ENCODE results near the gene ACADVL. TPM values are rescaled to one million over a fixed set of nuclear protein-coding genes. Genes with fewer than 3 reads are reported as not detected.
A peak's percentile ranks its signal among the peaks of the same experiment; 100 is the strongest.

The ACADVL gene
- total RNA-seq, 1 donor from 2014 or later, result 354 TPM

DNA sequence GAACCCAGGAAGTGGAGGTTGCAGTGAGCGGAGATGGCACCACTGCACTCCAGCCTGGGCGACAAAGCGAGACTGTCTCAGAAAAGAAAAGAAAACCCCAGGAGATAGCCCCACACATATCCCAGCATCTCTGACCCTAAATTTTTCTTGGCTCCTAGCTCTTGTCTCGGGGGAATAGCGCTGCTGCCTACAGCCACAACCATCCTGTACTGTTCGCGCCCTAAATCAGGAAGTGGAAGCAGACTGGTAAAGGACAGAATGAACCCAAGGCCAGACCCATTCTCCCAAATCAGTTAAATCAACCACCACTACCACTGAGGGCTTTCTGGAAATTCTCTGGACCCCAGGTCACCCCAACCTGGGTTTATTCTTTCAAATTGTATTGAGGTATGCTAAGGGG lies 30.1 kb downstream of the ACADVL start:
- Histone ChIP-seq H3K79me2 (ENCODE audit: insufficient read depth, low read length) (peaks cover 74% of the 10 kb centered on the region), H2AFZ (ENCODE audit: low read depth, low read length) (no peak overlapping the region), H3K27me3 (ENCODE audit: insufficient read depth, low read length) (no peaks in the 10 kb centered on the region), H3K9ac (ENCODE audit: low read length) (peak overlapping the region; percentile 97), H4K20me1 (ENCODE audit: insufficient read depth, low read length) (peaks cover 32% of the 10 kb centered on the region), H3K9me3 (ENCODE audit: insufficient read depth, low read depth, low read length) (no peaks in the 10 kb centered on the region), H3K4me3 (ENCODE audit: insufficient read depth, low read depth, low read length) (peak overlapping the region; percentile 84), H3K4me2 (ENCODE audit: low read length) (peak overlapping the region; percentile 95), H3K36me3 (ENCODE audit: insufficient read depth, low read length) (peaks cover 17% of the 10 kb centered on the region), H3K27ac (ENCODE audit: low read depth, low read length) (no peak overlapping the region), H3K4me1 (ENCODE audit: insufficient read depth, low read length) (peaks cover 15% of the 10 kb centered on the region)
- DNase-seq (ENCODE audit: low read depth), result no peak
- no peaks in the 10 kb centered on the region for H3K9me3 Mint-ChIP-seq (ENCODE audit: unreplicated experiment)
- peaks cover 7% of the 10 kb centered on the region for H3K36me3 Mint-ChIP-seq (ENCODE audit: low read depth, unreplicated experiment)
- TF ChIP-seq, protein P1, sequence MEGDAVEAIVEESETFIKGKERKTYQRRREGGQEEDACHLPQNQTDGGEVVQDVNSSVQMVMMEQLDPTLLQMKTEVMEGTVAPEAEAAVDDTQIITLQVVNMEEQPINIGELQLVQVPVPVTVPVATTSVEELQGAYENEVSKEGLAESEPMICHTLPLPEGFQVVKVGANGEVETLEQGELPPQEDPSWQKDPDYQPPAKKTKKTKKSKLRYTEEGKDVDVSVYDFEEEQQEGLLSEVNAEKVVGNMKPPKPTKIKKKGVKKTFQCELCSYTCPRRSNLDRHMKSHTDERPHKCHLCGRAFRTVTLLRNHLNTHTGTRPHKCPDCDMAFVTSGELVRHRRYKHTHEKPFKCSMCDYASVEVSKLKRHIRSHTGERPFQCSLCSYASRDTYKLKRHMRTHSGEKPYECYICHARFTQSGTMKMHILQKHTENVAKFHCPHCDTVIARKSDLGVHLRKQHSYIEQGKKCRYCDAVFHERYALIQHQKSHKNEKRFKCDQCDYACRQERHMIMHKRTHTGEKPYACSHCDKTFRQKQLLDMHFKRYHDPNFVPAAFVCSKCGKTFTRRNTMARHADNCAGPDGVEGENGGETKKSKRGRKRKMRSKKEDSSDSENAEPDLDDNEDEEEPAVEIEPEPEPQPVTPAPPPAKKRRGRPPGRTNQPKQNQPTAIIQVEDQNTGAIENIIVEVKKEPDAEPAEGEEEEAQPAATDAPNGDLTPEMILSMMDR (IDR thresholded peaks at IDR 0.05; ENCODE audit: insufficient read depth, low read depth, low read length), result no peak
- TF ChIP-seq EZH2 (IDR thresholded peaks at IDR 0.05; ENCODE audit: insufficient read depth, low read length), result no peak
- H3K4me3 Mint-ChIP-seq (ENCODE audit: unreplicated experiment), result peak overlapping the region; percentile 98
- H3K4me1 Mint-ChIP-seq (ENCODE audit: low read depth, unreplicated experiment), result peaks cover 25% of the 10 kb centered on the region
- no peak for FAIRE-seq
- no peak overlapping the region for H3K27ac Mint-ChIP-seq (ENCODE audit: unreplicated experiment)
- no peaks in the 10 kb centered on the region for H3K27me3 Mint-ChIP-seq (ENCODE audit: low read depth, unreplicated experiment)

DNA sequence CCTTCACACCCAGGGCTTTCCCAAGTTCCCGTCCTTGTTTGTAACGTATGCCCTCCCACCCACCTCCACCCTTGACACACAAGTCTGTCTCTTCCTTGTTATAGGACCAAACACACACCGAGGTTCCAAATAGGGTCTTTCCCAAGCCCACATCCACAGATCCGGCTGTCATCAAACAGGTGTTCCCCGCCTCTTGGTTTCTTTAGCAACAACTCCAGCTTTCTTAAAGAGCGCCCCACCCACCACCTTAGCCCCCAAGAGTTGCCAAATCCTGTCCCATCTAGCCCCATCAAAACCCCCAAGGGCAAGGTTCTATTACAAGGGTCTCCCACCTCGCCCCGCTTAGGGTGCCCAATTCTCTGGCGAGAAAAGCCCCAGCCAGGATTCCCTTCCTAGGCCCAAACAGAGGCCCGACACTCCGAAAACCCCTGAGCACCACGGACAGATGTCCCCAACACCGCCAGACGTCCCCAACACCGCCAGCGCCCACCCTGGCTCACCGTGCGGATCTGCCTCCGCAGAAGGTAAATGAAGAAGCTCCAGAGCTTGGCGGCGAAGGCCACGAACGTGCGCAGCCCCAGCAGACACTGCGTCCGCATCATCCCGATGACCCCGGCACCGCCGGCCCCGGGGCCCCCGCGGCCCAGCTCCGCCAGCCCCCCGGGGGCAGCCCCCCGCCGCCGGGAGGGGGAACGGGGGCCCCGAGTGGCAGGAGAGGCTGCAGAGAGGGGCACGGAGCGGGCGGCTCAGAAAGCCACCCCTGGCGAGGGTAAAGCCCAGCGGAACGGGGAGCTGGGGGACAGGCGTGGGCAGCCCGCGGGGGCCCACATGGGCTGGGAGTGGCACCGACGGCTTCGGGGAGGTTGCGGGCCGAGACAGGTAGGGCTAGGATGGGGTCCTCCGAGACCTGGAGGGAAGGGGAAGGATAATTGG lies 31.2 kb downstream of the ACADVL start:
- Histone ChIP-seq H3K79me2 (ENCODE audit: insufficient read depth, low read length) (peaks cover 70% of the 10 kb centered on the region), H3K4me2 (ENCODE audit: low read length) (peak overlapping the region; percentile 95), H3K9me3 (ENCODE audit: insufficient read depth, low read depth, low read length) (no peaks in the 10 kb centered on the region), H3K27me3 (ENCODE audit: insufficient read depth, low read length) (no peaks in the 10 kb centered on the region), H3K9ac (ENCODE audit: low read length) (peak overlapping the region; percentile 97), H3K36me3 (ENCODE audit: insufficient read depth, low read length) (peaks cover 15% of the 10 kb centered on the region), H4K20me1 (ENCODE audit: insufficient read depth, low read length) (peaks cover 32% of the 10 kb centered on the region), H3K4me1 (ENCODE audit: insufficient read depth, low read length) (peaks cover 15% of the 10 kb centered on the region), H3K4me3 (ENCODE audit: insufficient read depth, low read depth, low read length) (peak overlapping the region; percentile 84), H2AFZ (ENCODE audit: low read depth, low read length) (peak overlapping the region; percentile 65), H3K27ac (ENCODE audit: low read depth, low read length) (peak overlapping the region; percentile 99)
- DNase-seq (ENCODE audit: low read depth) (no peak), FAIRE-seq (no peak)
- H3K4me3 Mint-ChIP-seq (ENCODE audit: unreplicated experiment), result peak overlapping the region; percentile 98
- peak overlapping the region; percentile 99 for H3K27ac Mint-ChIP-seq (ENCODE audit: unreplicated experiment)
- TF ChIP-seq EZH2 (IDR thresholded peaks at IDR 0.05; ENCODE audit: insufficient read depth, low read length), result no peak
- TF ChIP-seq, protein P1 (IDR thresholded peaks at IDR 0.05; ENCODE audit: insufficient read depth, low read depth, low read length), result no peak
- no peaks in the 10 kb centered on the region for H3K27me3 Mint-ChIP-seq (ENCODE audit: low read depth, unreplicated experiment)
- H3K36me3 Mint-ChIP-seq (ENCODE audit: low read depth, unreplicated experiment), result peaks cover 7% of the 10 kb centered on the region
- no peaks in the 10 kb centered on the region for H3K9me3 Mint-ChIP-seq (ENCODE audit: unreplicated experiment)
- peaks cover 25% of the 10 kb centered on the region for H3K4me1 Mint-ChIP-seq (ENCODE audit: low read depth, unreplicated experiment)

Data from astrocyte (in vitro differentiated cells and primary cell).